EH (cell line): Measurements from ENCODE around the gene SORCS3.

ENCODE experiments used
- DNase-seq: peaks from one replicate; pipeline ENCODE4 v3.0.0-alpha.2; 2015; ENCODE audit warnings: low read depth

The SORCS3 gene

DNA sequence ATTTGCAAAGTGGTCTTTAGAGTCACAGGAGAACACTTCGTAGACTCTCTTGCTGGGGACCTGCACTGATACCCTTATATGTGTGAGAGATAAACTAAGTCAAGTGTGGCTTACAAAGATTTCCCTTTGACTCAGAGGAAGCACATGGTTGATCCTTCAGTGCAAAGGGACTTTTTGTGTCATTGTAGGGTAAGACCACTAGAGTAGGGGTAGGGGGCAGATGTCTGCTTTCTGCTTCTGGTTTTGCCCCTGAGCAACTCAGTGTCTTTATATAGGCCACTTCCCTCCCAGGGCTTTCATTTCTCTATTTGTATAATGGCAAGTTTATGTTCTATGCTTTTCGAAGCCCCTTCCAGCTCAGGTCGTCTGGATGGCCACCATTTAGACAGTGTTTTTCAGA, 281.7 kb downstream of the SORCS3 start:
- DNase-seq = no peak

DNA sequence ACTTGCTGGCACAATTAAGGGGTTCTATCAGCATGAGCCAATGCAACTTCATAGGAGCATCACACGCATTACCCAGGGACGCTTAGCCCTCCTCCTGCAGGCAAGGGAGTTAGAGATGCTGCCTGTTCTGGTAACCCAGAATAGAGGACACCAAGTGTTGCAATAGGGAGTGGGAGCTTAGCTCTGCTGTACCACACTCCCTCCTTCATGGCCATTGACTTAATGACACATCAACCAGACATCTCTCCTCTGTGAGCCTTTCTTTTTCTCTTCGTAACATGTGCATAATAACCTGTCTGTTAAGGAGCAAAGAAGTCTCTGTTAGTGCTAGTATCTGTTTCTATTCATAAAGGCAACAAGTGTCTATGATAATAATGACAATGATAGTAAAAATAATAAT, 282.4 kb downstream of the SORCS3 start:
- DNase-seq = no peak

DNA sequence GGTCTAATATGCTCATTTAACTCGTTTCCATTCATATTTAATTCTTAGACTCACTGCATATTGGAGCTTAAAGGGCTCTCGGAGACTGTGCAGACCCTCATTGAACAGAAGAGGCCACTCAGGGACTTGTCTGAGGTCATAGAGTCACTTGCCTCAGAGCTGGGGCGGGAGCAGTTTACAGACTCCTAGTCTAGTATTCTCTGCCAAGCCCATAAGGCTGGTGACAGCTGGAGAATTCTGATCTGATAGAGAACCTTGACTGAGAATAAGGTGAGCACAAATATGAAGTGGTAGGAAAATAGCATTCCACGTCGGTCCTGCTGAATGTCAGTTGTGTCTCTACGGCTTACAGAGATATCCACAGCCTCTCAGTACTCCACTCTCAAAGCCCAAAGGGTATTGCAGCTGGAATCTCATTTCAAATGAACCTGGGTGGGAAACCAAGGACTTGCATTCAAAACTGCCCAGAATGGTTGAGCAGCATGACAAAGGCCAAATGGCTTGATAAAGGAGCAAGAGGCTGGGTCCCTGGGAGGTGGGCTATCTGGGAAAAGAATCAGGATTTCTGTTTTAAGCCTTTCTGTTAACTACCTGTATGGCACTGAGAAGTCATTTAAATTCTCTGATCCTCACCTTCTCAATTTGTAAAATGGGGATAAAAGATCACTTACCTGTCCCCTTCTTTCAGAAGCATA, 283.2 kb downstream of the SORCS3 start:
- no peak for DNase-seq

DNA sequence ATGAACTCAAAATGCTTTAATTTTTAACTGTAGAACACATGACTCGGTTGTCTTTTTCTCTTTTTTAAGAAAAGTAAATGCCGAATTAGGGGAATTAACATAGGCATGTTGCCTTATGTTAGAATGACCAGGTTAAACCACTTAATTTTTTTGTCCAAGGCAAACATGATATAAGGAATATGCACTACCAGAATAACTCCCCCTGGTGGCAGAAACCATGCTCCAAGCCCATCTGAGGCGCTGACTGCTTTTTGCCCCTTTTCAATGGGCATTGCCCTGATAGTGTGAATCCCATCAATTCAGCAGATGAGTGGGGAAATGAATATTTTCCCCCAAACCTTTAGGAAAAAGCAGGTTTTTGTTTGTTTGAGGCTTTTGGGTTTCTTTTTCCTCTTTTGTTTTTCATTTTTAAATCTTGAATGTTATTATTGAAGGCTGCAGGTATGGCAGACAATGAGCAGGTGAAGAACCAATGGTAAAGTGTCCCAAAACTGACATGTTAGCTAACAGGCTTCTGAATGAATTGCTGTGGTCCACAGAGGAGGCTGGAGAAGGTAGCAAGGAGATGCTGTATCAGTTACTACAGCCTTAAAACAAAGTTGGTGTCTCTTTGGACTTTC, 284.3 kb downstream of the SORCS3 start:
- peak; percentile 32 for DNase-seq

DNA sequence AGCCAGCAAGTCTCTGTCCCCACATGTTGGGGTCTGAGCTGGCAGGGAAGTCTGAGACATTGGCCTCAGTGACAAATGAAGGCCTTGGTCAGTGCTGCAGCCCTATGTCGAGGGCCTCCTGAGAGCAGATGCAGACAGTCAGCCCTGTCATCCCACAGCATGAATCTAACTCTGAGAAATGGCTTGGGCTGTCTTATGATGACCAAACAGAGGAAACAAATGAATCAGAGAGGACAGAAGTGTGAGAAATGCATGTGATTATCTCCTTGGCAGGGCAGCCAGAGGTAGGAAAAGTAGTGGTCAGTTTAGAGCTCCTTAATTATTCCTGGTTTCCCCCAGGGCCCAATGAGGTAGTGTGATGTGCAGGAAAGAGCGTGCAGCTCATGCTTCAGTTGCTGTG, 287.6 kb downstream of the SORCS3 start:
- DNase-seq = no peak

DNA sequence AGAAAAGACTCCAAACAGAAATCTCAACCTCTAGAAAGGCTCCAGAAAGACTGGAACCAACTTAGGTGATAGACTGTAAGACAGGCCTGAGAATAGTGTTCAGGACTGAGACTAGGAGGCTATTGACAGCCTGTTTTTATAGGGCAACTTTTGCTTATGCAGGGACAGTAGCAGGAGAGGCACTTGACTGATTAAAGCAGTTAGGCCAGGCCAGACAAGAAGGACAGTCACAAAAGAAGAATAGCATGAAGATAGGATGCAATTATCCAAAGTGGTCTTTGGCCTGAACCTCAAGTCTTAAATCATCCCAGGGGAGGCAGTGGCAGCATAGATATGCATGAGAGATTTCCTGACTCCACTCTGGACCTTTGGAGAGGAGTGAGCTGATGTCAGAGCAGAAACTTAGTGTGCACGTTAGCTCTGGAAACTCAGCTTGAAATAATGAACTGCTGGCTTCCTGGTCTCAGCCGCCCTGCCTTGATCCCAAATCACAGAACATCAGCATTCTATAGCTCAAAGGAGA, 290.6 kb downstream of the SORCS3 start:
- DNase-seq = no peak

DNA sequence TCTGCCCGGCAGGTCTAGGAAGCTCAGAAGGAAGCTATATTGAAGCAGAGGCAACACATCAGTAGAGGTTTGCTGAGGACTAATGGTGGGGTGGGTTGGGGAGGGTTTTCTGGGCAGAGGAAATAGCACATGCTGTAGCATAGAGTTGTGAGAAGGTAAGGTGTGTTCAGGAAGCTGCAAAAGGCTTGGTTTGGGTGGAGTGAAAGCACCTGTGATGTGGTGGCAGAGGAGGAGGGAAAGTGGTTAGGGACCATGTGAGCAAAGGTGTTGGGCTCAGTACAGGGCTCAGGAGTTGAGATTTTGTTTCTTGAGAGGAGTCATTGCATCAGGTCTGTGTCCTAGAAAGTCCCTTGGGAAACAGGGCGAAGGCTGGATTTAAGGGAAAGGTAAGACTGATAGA, 294.6 kb downstream of the SORCS3 start:
- DNase-seq = no peak

DNA sequence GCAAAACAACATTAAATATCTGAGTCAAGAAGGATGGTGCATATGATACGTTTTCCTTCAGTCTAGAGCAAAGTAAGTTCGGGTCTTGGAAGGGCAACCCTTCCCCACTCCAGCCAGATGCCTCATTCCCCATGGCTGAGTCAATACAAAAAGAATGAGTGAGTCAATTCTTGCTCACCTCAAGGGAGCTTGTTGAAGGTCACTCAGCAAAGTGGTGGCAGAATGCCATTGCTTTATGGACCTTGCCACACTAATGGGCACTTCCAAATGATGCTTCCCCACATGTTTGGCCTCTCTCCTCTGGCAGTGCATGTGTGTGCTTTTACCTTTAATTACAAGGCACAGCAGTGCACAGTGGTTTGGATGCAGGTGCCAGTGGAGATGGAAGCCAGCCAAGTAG, 296.5 kb downstream of the SORCS3 start:
- peak; percentile 34 for DNase-seq

DNA sequence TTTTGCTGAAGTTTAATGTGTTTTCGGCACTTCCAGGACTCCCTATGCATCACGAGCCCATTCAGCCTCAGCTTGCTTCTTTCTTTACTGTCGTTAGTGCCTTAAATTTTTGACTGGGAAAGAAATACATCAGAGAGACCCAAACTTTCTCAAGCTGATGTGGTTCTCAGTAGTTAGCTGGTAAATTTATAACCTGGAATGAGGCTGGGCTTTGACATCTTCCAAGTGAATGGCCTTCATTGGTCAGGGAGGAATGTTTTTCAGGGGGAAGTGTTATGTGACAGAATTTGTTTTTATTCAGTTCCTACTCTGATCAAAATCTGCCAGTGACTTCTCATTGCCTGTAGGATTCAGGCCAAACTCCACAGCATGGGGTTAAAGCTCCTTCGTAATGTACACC, 296.9 kb downstream of the SORCS3 start:
- no peak for DNase-seq

DNA sequence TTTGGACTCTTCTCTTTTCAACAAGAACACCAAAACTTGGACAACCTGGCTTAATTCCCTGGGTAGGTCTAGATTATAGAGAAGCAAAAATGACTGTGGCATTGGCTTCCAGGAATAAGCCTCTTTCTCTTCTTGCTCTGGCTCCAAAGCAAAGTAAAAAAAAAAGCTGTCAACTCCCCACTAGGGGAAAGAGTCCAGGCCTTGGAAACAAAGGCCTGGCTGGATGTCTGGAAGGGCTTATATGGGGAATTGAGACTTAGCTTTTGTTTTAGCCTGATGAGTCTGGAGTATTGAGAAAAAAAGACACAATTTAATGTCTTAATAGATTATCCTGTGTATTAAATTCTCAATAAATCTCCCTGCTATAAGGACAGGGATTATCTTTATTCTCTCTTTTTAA, 300.6 kb downstream of the SORCS3 start:
- DNase-seq = no peak

DNA sequence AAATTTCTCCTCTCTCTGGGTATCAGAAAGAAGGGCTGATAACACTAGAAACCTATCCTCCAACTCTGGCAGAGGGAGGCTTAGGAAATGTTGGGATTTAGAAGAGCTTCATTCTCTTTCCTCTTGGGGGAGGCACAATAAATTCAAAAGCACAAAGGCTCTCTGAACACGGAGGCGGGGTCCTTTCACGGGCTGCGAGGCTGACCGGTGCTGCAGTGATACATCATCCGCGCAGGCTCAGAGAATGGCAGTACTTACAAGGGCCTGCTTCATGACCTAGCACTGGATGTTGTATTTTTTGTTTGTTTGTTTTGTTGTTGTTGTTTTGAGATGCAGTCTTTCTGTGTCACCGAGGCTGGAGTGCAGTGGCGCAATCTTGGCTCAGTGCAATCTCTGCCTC, 306.2 kb downstream of the SORCS3 start:
- no peak for DNase-seq

DNA sequence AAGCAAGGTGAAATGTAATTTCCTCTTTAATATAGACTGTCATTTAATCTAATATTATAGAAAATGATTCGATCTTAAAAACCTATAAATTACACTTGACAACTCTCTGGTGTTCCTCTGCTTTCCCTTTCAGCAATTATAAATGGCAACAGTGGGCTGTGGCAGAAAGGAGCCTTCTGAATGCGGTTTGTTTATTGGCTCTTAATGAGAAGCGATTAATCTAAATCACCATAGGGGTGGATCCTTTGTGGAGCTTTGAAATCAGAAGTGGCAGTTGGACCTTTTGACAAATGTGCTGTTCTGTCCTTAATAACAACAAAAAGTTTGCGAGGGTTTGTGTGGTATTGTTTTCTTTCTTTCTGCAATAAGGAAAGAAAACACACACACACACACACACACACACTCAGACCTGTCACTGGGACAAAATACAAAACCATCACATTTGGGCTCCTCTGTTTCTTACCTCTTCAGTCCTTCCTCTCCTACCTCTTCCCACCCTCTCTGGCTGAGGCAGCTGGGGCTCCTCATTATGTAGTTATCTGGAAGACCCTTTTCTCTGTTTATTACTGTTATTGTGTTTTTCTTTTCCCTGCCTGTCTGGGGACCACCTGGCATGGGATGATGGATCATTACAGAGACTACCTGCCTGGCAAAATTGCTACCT, 316.2 kb downstream of the SORCS3 start:
- no peak for DNase-seq

DNA sequence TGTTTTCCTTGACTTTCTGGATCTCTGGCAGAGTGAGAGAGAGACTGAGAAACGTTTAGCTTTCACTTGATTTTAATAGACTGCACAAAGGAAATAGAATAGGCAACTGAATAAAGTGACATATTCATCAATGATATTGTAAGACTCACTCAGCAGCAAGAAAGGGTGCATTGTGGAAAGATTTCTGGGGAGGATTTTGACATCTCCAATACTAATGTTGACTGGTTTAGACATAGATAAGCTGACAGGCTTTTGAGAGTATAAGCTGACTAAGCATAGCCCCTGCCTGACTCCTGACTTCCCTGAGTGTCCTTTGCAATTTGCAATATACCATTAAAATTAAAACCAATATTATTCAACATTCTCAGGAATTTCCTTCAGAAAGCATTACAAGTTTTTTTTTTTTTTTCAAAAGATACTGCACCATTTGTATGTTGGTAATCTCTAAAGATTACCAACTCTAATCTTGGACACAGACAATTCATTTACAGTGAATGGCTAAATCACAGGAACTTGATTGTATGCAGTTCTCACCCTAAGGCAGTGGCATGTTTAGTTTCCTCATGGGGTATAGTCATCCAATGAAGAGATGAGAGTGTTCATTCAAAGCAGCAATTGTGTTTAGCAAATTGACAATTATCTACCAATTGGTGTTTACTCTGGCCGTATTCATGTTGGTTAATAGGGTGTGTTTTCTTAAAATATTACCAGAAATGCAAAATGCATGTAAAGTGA, 325.6 kb downstream of the SORCS3 start:
- no peak for DNase-seq

DNA sequence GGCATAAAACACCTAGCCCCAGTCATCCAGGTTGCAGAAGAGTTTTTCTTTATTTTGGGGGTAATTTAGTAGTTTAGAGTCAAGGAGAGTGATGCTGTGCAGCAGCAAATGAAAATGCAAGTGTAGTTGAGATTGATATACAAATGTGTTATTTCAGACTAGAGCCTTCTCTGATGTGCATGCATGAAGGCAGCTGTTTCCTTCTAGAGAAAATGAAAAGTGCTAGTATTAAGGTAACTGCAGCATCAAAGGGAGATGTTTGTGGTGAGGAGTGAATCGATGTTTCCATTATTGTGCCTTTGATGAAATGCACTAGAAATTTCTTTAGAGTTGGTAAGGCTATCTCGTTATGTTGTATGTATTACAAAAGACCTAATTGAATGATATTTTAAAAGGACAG, 339.3 kb downstream of the SORCS3 start:
- DNase-seq = no peak

DNA sequence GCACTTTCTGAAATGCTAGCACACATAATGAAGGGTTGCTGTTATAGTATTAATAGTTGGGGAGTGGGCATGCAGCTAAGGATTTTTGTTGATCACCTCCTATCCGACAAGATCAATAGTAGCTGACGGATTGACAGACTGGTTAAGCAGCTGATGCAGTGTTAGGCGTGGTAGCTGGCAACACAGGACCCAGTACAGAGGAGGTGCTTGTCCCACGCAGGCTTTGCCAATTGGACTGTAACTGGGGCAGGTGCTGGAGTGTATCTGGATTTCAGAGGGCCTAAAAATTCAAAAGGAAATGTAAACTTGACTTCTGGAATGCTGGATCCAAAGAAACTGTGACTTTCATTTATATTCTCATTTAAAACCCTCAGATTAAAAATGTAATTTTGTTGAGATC, 340.9 kb downstream of the SORCS3 start:
- no peak for DNase-seq

DNA sequence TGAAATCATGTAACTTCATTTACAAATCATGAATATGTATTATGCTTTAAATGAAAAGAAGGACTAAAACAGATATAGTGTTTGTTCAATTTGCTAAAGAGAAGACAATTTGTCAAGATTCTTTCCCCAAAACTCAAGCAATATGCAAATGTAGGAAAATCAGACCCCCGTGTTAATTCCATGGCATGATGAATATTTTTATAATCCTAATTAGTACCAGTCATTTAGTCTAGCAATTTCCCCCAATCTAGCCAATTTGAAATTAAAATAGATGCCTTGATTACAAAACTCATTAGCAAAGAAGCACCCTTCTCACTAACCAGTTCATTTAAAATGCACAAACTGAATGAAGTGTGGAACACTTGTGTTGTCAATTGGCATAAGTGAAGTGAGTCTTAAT, 347.6 kb downstream of the SORCS3 start:
- no peak for DNase-seq

DNA sequence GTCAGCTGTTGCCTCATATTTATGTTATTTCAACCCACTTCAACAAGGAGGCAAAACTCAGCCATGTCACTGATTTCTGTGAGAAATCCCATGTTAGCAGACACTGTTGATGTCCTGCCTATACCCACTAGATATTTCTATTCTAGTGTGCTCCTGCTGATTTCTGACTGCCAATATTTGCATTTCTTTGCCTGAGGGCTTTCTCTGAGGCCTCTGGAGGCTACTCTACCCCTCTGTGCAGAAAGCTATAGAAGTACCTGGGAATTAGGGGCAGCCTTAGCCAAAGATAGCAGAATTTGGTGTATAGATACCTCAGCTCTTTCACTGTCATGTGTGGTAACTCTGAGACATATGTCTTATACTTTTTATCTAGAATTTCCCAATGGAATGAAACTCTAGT, 348.8 kb downstream of the SORCS3 start:
- DNase-seq = no peak

DNA sequence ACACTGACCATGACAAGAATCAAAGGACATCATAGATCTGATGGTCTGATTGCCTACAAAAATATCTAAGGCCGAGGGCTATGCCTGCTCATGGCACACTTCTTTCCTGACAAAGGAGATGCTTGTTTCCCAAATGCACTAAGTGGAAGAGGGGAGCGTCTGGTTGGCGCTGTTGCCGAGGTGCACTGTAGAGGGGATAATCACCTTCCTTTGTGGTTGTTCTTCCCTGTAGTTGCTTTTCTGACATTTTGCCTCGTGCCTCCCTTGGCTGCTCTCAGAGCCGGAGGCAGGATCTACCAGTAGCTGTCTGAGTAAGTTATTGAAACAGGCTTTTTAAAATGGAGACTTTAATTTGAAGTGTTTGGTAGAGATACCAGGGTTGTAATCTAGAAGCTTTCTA, 352.0 kb downstream of the SORCS3 start:
- DNase-seq = no peak

DNA sequence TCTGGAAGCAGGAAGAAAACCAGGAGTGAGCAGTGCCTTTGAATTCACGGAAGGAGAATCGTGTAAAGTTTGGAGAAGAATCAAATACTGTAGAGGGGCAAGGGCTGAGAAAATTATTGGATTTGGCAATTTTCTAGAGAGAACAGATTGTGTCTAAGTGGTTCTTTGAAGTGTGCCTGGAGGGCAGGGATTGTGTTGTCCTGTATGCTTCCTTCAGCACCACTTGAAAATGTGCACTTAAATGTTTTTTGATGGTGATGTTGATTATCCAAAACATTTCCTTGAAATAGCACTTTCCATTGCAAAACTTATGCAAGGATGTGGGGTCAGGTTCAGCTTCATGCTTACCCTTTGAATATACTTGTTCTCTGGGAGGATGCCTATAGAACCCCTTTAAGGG, 360.2 kb downstream of the SORCS3 start:
- no peak for DNase-seq

DNA sequence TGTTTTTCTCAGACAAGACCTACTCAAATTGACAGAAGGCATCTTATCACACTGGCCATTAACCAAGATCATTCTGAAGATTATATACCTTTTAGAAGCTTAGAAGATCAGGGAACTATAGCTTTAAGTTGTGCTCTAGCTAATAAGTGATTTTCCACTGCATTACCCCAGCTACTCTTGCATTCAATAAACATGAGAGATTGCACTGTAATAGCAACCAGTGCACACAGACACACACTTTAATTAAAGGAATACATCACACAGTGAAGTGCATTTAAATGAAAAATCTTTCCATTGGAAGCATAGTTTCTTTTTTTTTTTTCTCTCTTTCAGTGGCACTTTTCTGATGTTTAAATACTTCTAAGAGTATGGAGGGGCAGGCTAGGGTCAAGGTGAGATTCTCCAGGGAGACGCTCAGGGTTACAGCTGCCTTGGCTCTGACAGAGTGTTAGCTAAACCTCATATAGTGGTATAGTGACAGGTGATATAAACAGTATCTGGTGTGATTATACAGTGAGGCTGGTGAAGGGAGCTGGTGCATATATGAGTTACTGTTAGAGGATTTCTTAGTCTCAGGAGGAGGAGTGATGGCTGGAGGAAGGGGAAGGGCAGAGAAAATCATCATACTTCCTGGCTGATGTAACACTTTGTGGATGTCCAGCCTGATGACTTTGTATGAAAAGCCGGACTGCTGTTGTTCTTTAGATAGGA, 369.5 kb downstream of the SORCS3 start:
- no peak for DNase-seq

DNA sequence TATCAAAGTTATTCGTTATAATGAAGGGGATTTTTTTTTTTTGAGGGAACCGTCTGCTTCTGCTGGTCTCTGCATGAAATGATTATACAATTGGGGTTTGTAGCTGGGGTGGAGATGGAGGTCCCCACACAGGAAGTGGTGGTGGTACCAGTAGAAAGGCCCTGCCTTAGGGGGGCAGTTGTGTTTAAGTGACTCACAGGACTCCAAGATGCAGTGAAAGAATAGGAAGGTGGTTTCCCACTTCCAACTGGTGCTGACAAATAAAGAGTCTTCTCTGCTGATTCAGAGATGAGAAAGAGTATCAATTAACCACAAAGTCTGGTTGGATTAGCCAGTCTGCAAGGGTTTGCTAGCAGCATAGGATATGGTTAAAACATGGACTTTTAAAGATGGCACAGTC, 376.0 kb downstream of the SORCS3 start:
- DNase-seq = no peak

DNA sequence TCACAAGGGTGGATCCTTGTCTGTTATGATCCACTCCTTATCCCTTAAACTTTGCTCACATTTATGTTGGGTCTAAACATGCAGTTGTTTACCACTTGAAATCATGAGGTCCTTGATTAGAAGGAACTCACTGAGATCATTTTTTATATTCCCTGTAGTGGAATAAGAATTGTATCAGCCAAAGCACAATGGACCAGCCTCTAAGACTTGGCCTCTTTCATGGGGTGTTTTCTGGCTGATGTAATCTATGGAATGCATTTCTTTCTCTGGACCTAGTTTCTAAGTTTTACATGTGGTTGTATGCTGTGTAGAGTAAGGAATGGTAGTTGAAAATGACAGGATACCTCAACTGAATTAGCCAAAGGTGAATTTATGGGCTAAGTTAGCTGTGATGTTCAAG, 376.6 kb downstream of the SORCS3 start:
- no peak for DNase-seq
